Esophagus squamous epithelium (tissue), 5 donors: ENCODE measurements around the gene BCDIN3D. TPM values are rescaled to one million over a fixed set of nuclear protein-coding genes. Genes with fewer than 3 reads are reported as not detected.

Experiments
- DNase-seq: peaks from one replicate; lab custom pipeline; 2025; lab: John Stamatoyannopoulos, UW
- H3K27ac ChIP-seq, 4 donors: fragments of 200-600 bp; sonication (generic); one replicate each; pipeline ENCODE4 v1.5.1; 2016 to 2019; ENCODE audit warnings: mild to moderate bottlenecking in 1 of 4
- H3K27me3 ChIP-seq, 4 donors: fragments of 200-600 bp; sonication (generic); 1 replicate in 3 of 4; 2 replicates in 1 of 4; pipeline versions ENCODE4 v1.5.1 to v1.6.0; 2017 to 2021; ENCODE audit warnings: antibody characterized with exemption in 1 of 4
- H3K36me3 ChIP-seq, 3 donors: fragments of 200-600 bp; sonication (generic); one replicate each; pipeline ENCODE4 v1.5.1; 2016 to 2019
- H3K4me1 ChIP-seq, 3 donors: fragments of 200-600 bp; sonication (generic); one replicate each; pipeline ENCODE4 v1.5.1; 2017 to 2019
- H3K4me3 ChIP-seq, 4 donors: fragments of 200-600 bp; sonication (generic); 1 replicate in 3 of 4; 2 replicates in 1 of 4; pipeline ENCODE4 v1.5.1; 2016 to 2019; ENCODE audit warnings: mild to moderate bottlenecking in 2 of 4, moderate library complexity in 1 of 4
- H3K9me3 ChIP-seq, 3 donors: fragments of 200-600 bp; sonication (generic); one replicate each; pipeline ENCODE4 v1.5.1; 2016 to 2019
- POLR2A ChIP-seq, 4 donors: fragments of 450-650 bp; IDR thresholded peaks; one replicate each; pipeline ENCODE4 v1.6.1; 2017; ENCODE audit warnings: antibody characterized with exemption in 4 of 4, mild to moderate bottlenecking in 4 of 4, moderate library complexity in 3 of 4
- WGBS, 2 donors: methylation state at CpG; one replicate each; pipeline ENCODE4 v1.1.5; 2018; 5-methylcytosine and 5-hydroxymethylcytosine counted together
- intact Hi-C: fragments of 100-400 bp; cut with DNase I; formaldehyde crosslinking; loops from one replicate; pipeline ENCODE4 v1.15.0; 2022
- total RNA-seq, 4 donors: library from RNA; depleted of rRNA; stranded (reverse); fragments of >200 nt; gene quantifications; one replicate each; pipeline ENCODE4 v1.1.0, GENCODE V29; 2016
- TF ChIP-seq, protein P1 (sequence below), 6 experiments: fragments of 450-650 bp in 4 of 6; fragments of 200-600 bp in 2 of 6; sonication (generic) in 2 of 6; IDR thresholded peaks; one replicate each; pipeline ENCODE4 v1.5.1; 2016 to 2019; ENCODE audit warnings: antibody characterized with exemption in 6 of 6, mild to moderate bottlenecking in 4 of 6, moderate library complexity in 4 of 6
- donor health status: DM: yes; HTN: yes; CAD: no.

Gene BCDIN3D
- total RNA-seq, 4 donors from 2014 or later: 2.5 to 4.8 (median 3.0) TPM

DNA sequence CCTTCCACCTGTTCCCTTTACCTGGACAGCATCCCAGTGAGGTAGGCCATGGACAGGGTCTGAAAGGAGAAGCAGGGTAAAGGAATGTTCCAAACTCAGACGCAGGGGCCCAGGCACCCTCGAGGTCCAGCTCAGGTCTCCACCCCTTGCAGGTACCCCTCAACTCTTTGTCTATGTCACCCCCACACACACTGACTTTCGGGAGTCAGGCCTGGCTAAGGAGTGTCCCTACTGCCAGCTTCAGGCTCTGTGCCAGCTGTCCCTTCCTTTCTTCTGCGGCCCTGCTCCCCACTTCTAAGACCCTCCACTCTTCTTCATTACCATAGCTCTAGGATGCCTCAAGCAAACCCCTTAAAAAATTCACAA, 47.2 kb upstream of the BCDIN3D start:
- no peak overlapping the region for H3K4me3 ChIP-seq
- 29 to 80% methylated on average over 1 to 2 of the region's 4 CpGs for WGBS, 2 donors
- no peak for TF ChIP-seq POLR2A (IDR thresholded peaks at IDR 0.05)
- TF ChIP-seq, protein P1, sequence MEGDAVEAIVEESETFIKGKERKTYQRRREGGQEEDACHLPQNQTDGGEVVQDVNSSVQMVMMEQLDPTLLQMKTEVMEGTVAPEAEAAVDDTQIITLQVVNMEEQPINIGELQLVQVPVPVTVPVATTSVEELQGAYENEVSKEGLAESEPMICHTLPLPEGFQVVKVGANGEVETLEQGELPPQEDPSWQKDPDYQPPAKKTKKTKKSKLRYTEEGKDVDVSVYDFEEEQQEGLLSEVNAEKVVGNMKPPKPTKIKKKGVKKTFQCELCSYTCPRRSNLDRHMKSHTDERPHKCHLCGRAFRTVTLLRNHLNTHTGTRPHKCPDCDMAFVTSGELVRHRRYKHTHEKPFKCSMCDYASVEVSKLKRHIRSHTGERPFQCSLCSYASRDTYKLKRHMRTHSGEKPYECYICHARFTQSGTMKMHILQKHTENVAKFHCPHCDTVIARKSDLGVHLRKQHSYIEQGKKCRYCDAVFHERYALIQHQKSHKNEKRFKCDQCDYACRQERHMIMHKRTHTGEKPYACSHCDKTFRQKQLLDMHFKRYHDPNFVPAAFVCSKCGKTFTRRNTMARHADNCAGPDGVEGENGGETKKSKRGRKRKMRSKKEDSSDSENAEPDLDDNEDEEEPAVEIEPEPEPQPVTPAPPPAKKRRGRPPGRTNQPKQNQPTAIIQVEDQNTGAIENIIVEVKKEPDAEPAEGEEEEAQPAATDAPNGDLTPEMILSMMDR (IDR thresholded peaks at IDR 0.05): no peak
- DNase-seq: no peak
- H3K27me3 ChIP-seq: peaks cover 0 to 19% (median 0%) of the 10 kb centered on the region in 4 donors
- intact Hi-C loops: no loop called here
- no peaks in the 10 kb centered on the region for H3K9me3 ChIP-seq
- H3K27ac ChIP-seq: no peak overlapping the region
- no peaks in the 10 kb centered on the region for H3K36me3 ChIP-seq
- H3K4me1 ChIP-seq: peaks cover 11 to 43% (median 21%) of the 10 kb centered on the region in 3 donors

DNA sequence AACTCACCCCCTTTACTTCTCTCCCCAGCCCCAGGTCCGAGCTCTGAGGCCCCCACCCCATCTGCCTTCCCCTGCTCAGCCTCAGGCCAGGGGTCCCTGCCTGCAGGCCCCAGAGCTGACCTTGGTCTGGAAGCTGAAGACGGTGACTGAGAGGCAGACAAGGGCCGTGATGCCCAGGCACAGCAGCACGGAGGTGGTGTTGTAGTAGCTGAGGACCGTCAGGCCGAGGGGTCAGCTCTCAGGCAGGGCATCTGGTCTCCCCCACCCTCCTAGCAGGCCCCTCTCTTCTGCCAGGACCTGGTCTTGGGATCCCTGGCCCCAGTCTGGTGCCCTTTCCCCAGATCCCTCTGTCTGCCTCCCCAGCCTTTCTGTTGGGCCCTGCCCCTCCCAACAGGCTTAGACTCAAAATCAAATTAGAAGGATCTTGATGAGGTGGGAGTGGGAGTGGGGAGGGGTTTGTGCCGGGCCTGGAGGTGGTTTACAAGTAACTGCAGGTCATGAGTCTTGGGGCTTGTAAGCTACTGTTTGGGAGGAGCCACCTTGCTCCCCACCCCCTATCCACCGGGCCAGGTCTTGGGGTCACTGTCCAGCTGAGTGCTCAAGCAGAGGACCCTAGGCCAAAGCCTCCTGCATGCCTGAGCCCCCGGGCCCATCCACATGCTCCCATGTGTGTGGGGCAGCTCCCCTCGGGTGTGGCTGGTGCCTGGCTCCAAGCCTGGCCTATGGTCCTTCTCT, 46.6 kb upstream of the BCDIN3D start:
- DNase-seq: no peak
- 17 to 81% methylated on average over 1 to 7 of the region's 10 CpGs for WGBS, 2 donors
- H3K27me3 ChIP-seq: peaks cover 0 to 24% (median 0%) of the 10 kb centered on the region in 4 donors
- no peak overlapping the region for H3K27ac ChIP-seq
- peaks cover 6 to 43% (median 15%) of the 10 kb centered on the region in 3 donors for H3K4me1 ChIP-seq
- intact Hi-C loops: no loop called here
- TF ChIP-seq, protein P1 (IDR thresholded peaks at IDR 0.05): no peak
- TF ChIP-seq POLR2A (IDR thresholded peaks at IDR 0.05): no peak
- no peaks in the 10 kb centered on the region for H3K36me3 ChIP-seq
- H3K4me3 ChIP-seq: no peak overlapping the region
- no peaks in the 10 kb centered on the region for H3K9me3 ChIP-seq

DNA sequence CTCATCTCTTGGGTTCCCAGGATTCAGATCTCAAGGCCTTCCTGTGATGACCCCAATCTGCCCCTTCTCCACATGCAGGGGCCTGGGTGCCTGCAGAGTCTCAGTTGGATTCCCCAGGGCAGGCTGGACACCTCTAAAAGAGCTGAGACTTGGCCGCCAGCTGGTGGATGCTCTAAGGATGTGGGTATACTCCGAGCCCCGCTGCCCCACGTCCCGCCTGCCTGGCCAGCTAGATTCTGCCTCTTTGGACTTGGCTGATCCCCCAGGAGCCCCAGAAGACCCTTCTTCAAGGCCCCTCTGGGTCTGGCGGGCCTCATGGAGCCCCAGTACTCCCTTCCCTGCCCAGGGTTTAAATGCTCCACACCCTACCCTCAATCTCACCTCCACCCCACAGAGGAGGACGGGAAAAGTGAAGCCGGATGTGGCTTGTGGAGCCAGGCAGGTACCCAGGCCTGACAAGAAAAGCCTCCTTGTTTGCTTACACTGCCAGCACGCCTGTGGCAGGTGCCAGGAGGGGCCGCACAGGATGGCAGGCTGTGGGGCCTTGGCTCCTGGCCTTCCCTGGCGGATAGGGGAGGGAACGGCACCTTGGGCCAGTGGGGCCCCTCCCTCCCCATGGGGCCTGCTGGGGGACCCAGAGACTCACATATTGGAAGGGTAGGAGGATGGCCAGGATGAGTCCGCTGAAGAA, 45.7 kb upstream of the BCDIN3D start:
- H3K9me3 ChIP-seq: no peaks in the 10 kb centered on the region
- peaks cover 0 to 30% (median 0%) of the 10 kb centered on the region in 4 donors for H3K27me3 ChIP-seq
- TF ChIP-seq POLR2A (IDR thresholded peaks at IDR 0.05): no peak
- TF ChIP-seq, protein P1 (IDR thresholded peaks at IDR 0.05): peak in 2 of 6 experiments; percentile 27 to 32
- H3K27ac ChIP-seq: peak overlapping the region in 1 of 4 donors; percentile 34
- 30 to 63% methylated on average over 1 to 6 of the region's 13 CpGs for WGBS, 2 donors
- no peaks in the 10 kb centered on the region for H3K36me3 ChIP-seq
- intact Hi-C loops: no loop called here
- H3K4me3 ChIP-seq: no peak overlapping the region
- DNase-seq: no peak
- H3K4me1 ChIP-seq: peaks cover 0 to 40% (median 14%) of the 10 kb centered on the region in 3 donors

DNA sequence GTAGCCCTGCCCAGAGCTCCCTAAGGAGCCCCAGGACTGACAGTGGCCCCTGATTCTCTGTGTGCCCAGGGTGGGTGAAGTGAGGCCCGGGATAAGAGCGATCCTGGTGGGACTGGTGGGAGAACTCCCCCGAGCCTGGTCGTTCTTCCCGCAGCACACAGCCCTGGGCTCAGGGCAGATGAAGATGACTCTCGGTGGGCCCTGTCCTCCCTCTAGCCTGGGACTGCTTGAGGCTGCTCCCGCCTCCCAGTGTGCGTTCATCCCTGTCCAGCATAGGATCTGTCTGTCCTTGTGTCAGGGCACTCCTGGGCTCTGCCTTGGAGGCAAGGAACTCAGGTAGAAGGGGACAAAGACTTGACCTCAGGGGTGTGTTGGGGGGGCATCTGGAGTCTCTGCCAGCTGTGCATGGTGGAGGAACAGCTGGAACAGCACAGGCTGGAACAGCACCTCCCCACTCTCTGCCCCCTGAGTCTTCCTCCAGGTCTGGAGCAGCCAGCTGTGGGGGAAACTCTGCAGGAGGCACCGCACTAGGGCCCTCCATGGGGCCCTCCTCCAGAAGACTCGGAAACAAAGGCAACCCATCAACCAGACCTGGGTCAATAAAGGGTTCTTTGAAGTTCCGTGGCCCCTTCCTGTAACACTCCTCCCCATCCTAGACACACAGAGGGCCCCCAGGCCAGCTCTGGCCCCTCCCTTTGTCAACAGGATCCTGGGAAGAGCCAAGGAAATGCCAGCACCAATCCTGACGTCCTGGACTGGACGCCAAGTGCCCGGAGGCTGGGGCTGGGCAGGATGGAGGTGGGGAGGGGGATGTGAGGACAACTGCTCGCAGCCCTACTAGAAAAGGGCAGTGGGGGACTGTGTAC, 44.9 kb upstream of the BCDIN3D start:
- Histone ChIP-seq H3K4me1 (peaks cover 0 to 39% (median 14%) of the 10 kb centered on the region in 3 donors), H3K4me3 (no peak overlapping the region), H3K36me3 (no peaks in the 10 kb centered on the region), H3K27me3 (peaks cover 0 to 38% (median 0%) of the 10 kb centered on the region in 4 donors), H3K9me3 (no peaks in the 10 kb centered on the region), H3K27ac (no peak overlapping the region)
- intact Hi-C loops: no loop called here
- no peak for DNase-seq
- TF ChIP-seq, protein P1 (IDR thresholded peaks at IDR 0.05): no peak
- TF ChIP-seq POLR2A (IDR thresholded peaks at IDR 0.05): no peak
- WGBS, 2 donors: 71 to 74% methylated on average over 9 to 10 of the region's 15 CpGs
